Kidney epithelial cell (primary cell): ENCODE results near the gene NPBWR2. TPM values are rescaled to one million over a fixed set of nuclear protein-coding genes. Genes with fewer than 3 reads are reported as not detected.

ENCODE experiments used
- DNase-seq: peaks from one replicate; pipeline ENCODE4 v3.0.0-alpha.2; 2010; ENCODE audit warnings: low read depth
- H3K27me3 ChIP-seq: 2 replicates; pipeline ENCODE4 v1.6.0; 2011; ENCODE audit warnings: low read length; ENCODE audit not compliant: control insufficient read depth, insufficient read depth
- H3K36me3 ChIP-seq: 2 replicates; pipeline ENCODE4 v1.5.1; 2011; ENCODE audit warnings: low read length; ENCODE audit not compliant: control insufficient read depth, insufficient read depth
- H3K4me3 ChIP-seq: 2 replicates; pipeline ENCODE4 v1.5.1; 2011; ENCODE audit warnings: low read depth, mild to moderate bottlenecking, control low read depth, low read length
- total RNA-seq: library from RNA; depleted of rRNA; stranded (reverse); fragments of >200 nt; gene quantifications from 2 replicates; pipeline ENCODE4 v1.2.3, GENCODE V29; 2015
- TF ChIP-seq, protein P1 (sequence below): IDR thresholded peaks from 2 replicates; pipeline ENCODE4 v1.5.1; 2011; ENCODE audit warnings: mild to moderate bottlenecking, moderate library complexity, low read length, control low read depth, inconsistent platforms; ENCODE audit not compliant: insufficient read depth, poor library complexity, severe bottlenecking

Gene NPBWR2
- total RNA-seq, 1 donor from 2014 or later: not detected

DNA sequence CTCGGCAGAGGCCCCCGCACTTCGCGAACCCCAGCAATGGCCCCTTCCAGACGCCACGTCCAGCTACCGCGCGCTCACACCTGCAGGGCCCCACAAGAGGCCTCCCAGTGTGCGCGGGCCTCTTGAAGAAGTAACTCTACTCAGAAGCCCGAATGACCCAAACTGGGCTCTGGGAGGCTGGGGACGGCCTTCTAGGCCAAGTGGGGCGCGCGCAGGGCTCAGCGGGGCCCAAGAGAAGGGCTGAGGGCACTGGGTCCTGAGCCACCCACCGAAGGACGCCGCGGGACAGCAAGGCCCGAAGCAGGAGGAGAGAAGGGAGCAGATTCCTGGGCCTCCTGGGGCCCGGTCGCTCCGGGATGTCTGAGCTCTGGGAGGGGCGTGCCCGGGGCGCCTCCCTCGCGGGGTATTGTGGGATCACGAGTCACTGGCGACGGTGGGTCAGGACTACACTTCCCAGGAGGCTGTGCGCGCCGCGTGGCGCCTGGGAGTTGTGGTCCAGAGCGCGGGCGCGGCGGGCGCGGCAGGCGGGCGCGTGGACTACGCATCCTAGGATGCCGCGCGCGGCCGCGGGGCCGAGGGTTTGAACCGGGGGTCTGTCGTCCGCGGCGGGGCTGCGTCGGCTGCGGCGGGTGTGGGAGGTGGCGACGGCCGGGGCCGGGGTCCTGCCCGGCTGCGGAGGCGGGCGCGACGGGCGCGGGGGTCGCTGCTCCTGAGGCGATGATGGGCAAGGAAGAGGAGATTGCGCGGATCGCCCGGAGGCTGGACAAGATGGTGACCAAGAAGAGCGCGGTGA lies 44.6 kb downstream of the NPBWR2 start, which contains the start of gene TCEA2:
Gene TCEA2 (plus strand): TSS at position 603 of the 793 bp plus-strand sequence. CDS start 115 bp downstream, at position 718.
- DNase-seq: peak; percentile 67
- TF ChIP-seq, protein P1, sequence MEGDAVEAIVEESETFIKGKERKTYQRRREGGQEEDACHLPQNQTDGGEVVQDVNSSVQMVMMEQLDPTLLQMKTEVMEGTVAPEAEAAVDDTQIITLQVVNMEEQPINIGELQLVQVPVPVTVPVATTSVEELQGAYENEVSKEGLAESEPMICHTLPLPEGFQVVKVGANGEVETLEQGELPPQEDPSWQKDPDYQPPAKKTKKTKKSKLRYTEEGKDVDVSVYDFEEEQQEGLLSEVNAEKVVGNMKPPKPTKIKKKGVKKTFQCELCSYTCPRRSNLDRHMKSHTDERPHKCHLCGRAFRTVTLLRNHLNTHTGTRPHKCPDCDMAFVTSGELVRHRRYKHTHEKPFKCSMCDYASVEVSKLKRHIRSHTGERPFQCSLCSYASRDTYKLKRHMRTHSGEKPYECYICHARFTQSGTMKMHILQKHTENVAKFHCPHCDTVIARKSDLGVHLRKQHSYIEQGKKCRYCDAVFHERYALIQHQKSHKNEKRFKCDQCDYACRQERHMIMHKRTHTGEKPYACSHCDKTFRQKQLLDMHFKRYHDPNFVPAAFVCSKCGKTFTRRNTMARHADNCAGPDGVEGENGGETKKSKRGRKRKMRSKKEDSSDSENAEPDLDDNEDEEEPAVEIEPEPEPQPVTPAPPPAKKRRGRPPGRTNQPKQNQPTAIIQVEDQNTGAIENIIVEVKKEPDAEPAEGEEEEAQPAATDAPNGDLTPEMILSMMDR: no peak
- Histone ChIP-seq H3K27me3 (no peaks in the 10 kb centered on the region), H3K36me3 (no peaks in the 10 kb centered on the region), H3K4me3 (peak within 1 kb of the TSS; percentile 89)

DNA sequence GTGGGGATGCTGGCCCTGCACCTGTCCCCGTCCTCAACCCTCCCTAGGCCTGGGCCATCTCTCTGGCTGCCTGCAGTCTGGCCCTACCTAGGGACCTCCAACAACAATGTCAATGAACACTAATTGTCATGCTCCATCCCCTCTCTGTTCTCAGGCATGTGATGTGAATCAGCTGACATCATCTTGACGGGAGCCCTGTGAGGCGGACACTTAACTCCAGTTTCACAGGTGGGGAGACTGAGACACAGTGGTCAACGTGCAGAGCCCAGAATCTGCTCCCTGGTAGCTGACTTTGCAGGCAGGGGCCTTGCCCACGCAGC lies 45.1 kb downstream of the NPBWR2 start:
- H3K4me3 ChIP-seq: peak overlapping the region; percentile 55
- TF ChIP-seq, protein P1: no peak
- no peak for DNase-seq
- no peaks in the 10 kb centered on the region for H3K27me3 ChIP-seq
- no peaks in the 10 kb centered on the region for H3K36me3 ChIP-seq

DNA sequence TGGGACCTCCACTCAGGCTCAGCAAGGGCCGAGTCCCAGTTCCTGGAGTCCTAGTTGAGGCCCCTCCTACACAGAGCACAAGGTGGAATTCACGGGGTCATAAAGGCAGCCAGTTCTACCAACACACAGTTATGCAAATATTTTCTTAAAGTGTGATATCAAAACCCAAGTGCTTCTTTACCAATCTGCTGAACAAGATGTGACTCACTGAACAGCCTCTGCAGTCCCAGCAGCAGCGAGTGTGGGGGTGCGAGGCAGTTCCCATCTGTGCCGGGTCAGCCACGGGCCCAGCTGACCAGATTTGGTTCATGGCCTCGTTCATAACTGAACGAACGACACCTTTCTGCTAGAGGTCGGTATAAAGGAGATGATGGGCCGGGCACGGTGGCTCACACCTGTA lies 48.8 kb downstream of the NPBWR2 start:
- TF ChIP-seq, protein P1: no peak
- H3K36me3 ChIP-seq: no peaks in the 10 kb centered on the region
- no peak overlapping the region for H3K4me3 ChIP-seq
- DNase-seq: no peak
- H3K27me3 ChIP-seq: peaks cover 6% of the 10 kb centered on the region

DNA sequence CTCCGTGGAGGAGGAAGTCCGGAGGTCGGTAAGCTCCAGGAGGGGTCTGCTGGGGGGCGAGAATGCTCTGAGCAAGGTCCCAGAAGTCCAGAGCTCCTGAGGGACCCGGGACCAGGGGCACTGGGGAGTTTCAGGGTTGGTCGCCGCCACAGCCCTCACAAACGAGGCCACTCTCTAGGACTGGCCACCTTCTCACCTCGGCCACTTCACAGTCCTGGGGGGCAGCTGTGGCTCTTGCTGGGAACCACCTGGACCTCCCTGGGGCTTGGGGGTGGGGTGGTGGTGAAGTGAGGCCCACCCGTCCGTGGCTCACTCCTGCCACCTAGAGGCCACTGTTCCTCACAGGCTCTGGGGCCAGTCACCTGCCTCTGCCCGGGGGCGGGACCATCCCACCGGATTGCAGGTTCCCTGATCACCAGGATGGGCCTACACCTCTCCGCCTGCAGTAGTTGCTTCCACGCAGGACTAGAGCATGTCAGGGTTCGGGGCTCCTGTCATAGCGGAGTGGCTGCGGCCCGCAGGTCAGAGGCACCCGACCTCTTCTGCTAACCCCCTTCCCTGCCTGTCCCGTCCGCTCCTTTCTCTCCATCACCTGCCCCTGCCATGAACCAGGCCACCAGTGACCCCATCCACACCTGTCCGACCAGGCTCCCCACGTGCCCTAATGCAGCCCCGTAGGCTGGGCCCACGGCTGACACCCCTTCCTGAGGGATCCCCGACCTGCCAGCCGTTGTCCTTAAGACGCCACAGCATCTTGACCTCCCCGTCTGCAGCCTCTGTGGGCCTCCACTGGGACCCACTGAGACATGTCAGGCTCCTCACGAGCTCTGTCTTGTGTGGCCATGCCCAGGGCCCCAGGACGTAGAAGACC lies 49.5 kb downstream of the NPBWR2 start:
- TF ChIP-seq, protein P1: peak; percentile 95
- no peak for DNase-seq

DNA sequence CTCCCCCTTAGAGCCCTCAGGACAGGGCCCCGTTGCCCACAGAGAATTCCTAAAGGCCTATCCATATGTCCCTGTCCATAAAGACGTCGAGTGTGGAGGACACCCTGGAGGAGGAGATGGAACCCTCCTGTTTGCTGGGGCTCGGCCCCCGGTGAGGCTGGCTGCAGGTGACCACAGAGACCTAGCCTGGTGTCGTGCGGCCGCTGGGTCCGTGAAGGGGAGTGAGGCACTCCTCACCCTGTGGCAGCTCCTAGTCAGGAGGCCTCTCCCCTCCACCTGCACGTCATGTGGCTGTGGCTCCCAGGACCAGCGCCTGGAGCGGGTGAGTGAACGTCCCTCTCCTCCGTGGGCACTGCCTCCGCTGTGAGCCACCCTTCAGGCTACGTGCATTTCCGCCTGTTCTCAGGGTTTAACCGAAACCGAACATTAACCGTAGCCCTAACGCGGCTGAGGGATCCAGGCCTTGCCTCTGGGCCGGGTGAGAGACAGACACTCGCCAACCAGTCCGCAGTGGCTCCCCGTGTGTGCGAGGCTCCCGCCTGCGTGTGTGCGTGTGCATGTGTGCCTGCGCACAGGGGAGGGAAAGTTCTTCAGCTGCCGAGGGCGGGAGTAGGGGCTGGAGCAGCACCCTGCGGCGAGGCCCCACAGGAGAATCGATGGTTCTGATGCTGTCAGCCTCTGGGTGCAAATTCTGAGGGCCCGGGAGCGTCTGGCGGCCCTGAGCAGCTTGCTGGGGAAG lies 50.3 kb downstream of the NPBWR2 start:
- peaks cover 20% of the 10 kb centered on the region for H3K27me3 ChIP-seq
- H3K4me3 ChIP-seq: no peak overlapping the region
- TF ChIP-seq, protein P1: no peak
- no peak for DNase-seq
- no peaks in the 10 kb centered on the region for H3K36me3 ChIP-seq

More for the DNA sequence above, 49.5 kb downstream of the NPBWR2 start:
- peaks cover 13% of the 10 kb centered on the region for H3K27me3 ChIP-seq
- no peaks in the 10 kb centered on the region for H3K36me3 ChIP-seq
- no peak overlapping the region for H3K4me3 ChIP-seq
